GM10248 (cell line): ENCODE data around the gene LIPT2.

Source experiments
- CTCF ChIA-PET: fragments of 300-600 bp; sonication (Branson Sonifier 250); formaldehyde crosslinking; extraction: SDS; loops from one replicate; lab custom pipeline; 2021; ENCODE audit warnings: antibody characterized with exemption; lab: Yijun Ruan, JAX
- POLR2A ChIA-PET: fragments of 350-650 bp; sonication (Branson Sonifier 250); formaldehyde crosslinking; extraction: SDS; loops from one replicate; lab custom pipeline; 2020; ENCODE audit warnings: antibody characterized with exemption; lab: Yijun Ruan, JAX
- DNase-seq: peaks from one replicate; pipeline ENCODE4 v3.0.0; 2012; ENCODE audit errors: extremely low spot score
- TF ChIP-seq, protein P1 (sequence below): IDR thresholded peaks from 2 replicates; pipeline ENCODE4 v1.5.1; 2012; ENCODE audit warnings: mild to moderate bottlenecking, low read depth; ENCODE audit errors: extremely low read depth, missing control alignments, control extremely low read depth

The LIPT2 gene

DNA sequence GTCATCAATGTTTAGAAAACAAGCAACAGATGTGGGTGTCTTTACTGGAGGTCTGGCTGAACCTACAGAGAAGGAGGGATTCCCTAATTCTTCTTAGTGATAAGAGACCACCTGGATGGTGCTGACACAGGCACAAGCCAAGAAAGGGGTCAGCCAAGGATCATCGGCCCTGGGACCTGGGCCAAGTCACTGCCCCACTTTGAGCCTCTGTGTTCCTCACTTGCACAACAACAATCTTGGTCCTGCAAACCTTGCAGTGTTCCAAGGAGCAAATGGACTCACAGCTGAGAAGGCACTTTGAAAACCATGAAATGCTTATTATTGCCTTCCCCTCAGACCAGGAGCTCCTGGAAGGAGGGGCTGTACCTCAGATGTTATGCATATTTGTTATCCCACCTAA, 19.2 kb downstream of the LIPT2 start:
- ChIA-PET CTCF (interaction anchor here (1.2 to 2.7 kb wide), 2 partner anchors 20 to 23 kb away, joined by 3 to 14 read pairs; no protein-coding TSS in a partner anchor), POLR2A (no interaction called here)
- TF ChIP-seq, protein P1, sequence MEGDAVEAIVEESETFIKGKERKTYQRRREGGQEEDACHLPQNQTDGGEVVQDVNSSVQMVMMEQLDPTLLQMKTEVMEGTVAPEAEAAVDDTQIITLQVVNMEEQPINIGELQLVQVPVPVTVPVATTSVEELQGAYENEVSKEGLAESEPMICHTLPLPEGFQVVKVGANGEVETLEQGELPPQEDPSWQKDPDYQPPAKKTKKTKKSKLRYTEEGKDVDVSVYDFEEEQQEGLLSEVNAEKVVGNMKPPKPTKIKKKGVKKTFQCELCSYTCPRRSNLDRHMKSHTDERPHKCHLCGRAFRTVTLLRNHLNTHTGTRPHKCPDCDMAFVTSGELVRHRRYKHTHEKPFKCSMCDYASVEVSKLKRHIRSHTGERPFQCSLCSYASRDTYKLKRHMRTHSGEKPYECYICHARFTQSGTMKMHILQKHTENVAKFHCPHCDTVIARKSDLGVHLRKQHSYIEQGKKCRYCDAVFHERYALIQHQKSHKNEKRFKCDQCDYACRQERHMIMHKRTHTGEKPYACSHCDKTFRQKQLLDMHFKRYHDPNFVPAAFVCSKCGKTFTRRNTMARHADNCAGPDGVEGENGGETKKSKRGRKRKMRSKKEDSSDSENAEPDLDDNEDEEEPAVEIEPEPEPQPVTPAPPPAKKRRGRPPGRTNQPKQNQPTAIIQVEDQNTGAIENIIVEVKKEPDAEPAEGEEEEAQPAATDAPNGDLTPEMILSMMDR: no peak
- DNase-seq: no peak

DNA sequence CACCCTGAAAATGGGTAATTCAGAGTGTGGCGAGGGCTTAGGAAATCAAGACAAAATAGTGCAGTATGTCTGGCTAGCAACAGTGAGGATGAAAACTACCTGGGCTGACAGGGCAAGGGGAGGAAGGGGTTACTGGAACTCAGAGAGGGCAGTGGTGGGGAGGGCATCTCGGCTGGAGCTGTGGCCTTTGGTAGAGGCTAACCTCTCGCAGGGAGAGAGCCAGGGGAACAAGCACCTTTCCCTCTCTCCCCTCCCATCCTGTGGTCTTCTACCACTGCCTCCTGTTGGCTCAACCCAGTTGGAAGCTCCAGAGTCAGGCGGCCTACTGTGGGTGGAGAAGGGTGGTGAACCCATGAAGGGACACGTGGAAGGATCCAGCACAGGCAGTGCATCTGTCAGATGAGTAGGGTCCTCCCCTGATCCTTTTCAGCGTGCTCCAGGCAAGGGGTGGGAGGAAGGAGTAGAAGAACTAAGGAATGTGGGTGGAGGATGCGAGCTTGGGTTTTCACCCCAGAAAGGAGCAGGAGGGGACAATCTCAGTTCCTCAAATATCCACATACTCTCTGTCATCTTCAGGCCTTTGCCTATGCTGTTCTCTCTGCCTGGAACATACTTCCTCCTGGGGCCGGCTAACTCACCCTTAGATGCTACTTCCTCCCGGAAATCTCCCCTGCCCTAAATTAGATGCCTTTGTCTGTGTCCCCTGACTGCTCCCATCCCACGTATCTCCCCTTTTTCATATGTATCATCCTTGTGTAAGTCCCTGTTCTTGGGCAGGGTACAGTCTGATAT, 19.9 kb downstream of the LIPT2 start:
- CTCF ChIA-PET: interaction anchor here (1.3 to 1.4 kb wide), 2 partner anchors 19 to 21 kb away, joined by 3 to 4 read pairs; no protein-coding TSS in a partner anchor
- DNase-seq: no peak
- POLR2A ChIA-PET: no interaction called here
- TF ChIP-seq, protein P1: no peak

DNA sequence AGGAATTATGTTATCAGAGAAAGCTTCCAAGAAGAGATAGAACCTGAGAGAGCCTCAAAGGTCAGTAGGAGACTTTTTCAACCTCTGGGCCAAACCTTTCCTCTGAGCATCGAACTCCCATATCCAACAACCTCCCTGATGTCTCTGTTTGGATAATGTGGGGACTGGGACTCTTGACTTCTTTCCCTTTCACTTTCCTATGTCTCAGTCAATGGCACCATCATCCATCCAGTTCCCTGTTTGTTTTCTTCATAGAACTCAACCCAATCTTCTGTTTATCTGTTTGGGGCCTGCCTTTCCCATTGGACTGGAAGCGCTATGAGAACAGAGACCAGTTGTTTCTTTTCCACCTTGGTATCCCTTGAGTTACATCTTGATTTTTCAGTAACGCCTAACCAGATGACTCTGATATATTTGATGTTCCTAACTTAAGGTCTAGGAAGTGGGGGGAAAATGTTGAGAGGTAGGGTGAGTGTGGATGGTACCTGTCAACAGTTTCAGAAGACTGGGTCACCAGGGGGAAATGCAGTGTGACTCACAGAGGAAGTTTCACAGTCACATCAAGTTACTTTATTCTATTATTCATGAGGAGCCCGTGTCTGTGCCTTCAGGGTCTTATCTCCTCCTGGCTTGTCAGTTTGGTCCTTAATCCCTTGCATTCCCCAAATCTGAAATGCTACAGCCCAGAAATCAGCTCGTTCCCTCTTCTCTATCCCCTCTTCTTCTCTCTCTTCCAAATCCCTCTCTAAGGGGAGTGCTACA, 21.7 kb downstream of the LIPT2 start:
- TF ChIP-seq, protein P1: no peak
- no peak for DNase-seq
- POLR2A ChIA-PET: no interaction called here
- CTCF ChIA-PET: no interaction called here

DNA sequence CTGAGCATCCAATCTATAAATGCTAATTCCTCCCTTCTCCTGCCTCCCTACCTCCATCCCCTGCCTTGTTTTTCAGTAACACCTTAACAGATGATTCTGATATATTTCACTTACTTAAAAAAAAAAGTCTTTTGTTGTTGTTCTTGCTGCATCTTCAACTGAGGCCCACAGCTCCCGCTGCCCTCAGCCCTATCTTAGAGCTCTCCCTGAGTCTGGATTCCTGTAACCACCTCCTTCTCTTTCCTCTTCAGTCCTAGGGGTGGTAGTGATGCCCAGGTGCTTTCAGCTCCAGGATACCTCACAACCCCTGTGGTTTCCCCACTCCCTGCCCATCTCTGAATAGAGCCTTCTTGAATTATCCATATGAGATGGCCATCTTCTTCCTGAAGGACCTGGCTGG, 22.5 kb downstream of the LIPT2 start:
- CTCF ChIA-PET: no interaction called here
- TF ChIP-seq, protein P1: no peak
- DNase-seq: no peak
- POLR2A ChIA-PET: no interaction called here

DNA sequence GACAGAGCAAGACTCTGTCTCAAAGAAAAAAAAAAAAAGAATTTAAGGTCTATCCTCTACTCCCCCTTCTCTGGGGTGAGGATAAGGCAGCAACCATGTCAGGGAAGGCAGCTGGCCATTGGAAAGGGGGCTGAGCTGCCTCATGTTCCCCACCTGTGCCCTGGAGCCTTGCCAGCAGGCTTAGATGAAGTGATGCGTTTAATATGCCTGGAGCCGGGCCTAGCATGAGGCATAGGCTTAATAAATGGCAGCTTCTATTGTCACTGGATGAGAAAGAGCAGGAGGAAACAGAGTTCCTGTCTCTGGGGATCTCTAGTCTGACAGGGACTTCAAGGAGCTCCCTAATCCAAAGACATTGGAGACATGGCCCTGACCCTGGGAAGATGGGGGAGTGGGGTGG, 23.0 kb downstream of the LIPT2 start:
- CTCF ChIA-PET: interaction anchor here (1.0 to 1.6 kb wide), 3 partner anchors 17 to 25 kb away, joined by 3 to 5 read pairs (median 5); no protein-coding TSS in a partner anchor
- DNase-seq: no peak
- POLR2A ChIA-PET: no interaction called here
- TF ChIP-seq, protein P1: no peak

DNA sequence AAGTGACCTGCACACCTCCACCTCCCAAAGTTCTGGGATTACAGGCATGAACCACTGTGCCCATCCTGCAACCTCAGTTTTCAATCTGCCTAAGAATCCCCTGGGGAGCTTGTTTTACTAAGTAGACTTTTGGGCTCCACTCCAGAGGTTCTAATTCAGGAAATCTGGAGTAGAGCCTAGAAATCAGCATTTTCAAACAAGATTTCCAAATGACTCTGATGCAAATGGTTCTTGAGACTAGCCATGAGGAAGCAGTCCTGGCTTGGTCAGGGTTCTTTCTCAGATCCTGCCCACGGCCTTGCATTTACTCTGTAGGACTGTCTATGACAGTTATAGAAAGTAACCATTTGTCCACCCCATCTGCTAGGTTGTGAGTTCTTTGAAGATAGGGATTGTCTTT, 24.6 kb downstream of the LIPT2 start:
- CTCF ChIA-PET: interaction anchor here (1.1 to 1.6 kb wide), 3 partner anchors 16 to 18 kb away, joined by 3 to 5 read pairs (median 5); no protein-coding TSS in a partner anchor

More for the DNA sequence above, 24.6 kb downstream of the LIPT2 start:
- DNase-seq: no peak
- TF ChIP-seq, protein P1: no peak
- POLR2A ChIA-PET: no interaction called here
